Measurements from ENCODE around the gene MFN2. TPM values are rescaled to one million over a fixed set of nuclear protein-coding genes. Genes with fewer than 3 reads are reported as not detected.

Gene MFN2
- total and polyA plus RNA-seq, 2 experiments from 2014 or later, result 15.1 to 40.4 TPM

DNA sequence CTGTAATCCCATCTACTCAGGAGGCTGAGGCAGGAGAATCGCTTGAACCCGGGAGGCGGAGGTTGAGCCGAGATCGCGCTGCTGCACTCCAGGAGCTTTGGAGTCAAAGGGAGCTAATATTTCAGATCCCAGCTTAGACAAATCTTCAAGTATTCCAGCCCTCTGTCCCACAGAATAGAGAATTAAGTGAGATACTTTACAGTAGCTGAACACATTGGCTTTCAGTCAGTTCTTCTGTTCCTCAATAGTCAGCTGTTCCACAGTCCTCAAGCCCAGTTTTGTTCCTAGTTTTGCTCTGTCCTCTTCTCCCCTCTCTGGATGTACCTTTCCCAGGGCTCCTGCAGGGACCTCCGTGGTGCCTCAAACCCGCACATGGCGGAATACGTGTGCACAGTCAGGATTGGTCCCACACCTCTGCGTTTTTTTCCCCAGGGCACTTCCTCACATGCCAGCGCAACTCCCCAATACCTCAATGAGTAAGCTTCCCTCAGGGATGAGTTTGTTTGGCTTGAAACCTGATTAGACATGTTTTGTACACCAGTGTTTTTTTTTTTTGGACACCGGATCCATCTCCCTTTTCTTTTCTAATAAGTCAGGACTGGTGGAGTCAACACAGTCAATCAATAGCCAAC is 1.2 kb downstream of the MFN2 start:
- peaks cover 59% of the 10 kb centered on the region for H3K79me2 ChIP-seq (replicated peaks; ENCODE audit: insufficient read depth)
- peaks cover 17% of the 10 kb centered on the region for H3F3A ChIP-seq (replicated peaks; ENCODE audit: low read depth)
- ATAC-seq, result no peak
- H3K36me3 ChIP-seq (ENCODE audit: insufficient read depth), result 0 out of 2 replicates have a peak, but pooled peaks cover 4% of the 10 kb centered on the region
- H3K4me2 ChIP-seq, result peak overlapping the region; percentile 90
- H3K9me2 ChIP-seq (ENCODE audit: insufficient read depth), result no peaks in the 10 kb centered on the region
- H3K4me3 ChIP-seq, result peak overlapping the region; percentile 98
- DNase-seq (ENCODE audit: low spot score), result no peak
- Mint-ChIP-seq H3K27ac (peak overlapping the region; percentile 97; the same call in 1 of the 2 replicates), H3K36me3 (ENCODE audit: low read depth) (peaks cover 47% of the 10 kb centered on the region), H3K4me3 (peak overlapping the region; percentile 99), H3K27me3 (ENCODE audit: insufficient read depth, low read depth, poor library complexity) (peaks cover 16% of the 10 kb centered on the region), H3K4me1 (peaks cover 21% of the 10 kb centered on the region), H3K9me3 (no peaks in the 10 kb centered on the region)
- TF ChIP-seq EZH2phosphoT487 (IDR thresholded peaks at IDR 0.05; ENCODE audit: unreplicated experiment) (no peak), CREB1 (CRISPR knock-in tag; IDR thresholded peaks at IDR 0.05; ENCODE audit: low read depth) (no peak), ZNF331 (CRISPR knock-in tag; IDR thresholded peaks at IDR 0.05; ENCODE audit: low read depth) (no peak), NANOG (IDR thresholded peaks at IDR 0.05; ENCODE audit: borderline replicate concordance) (no peak), JUNB (IDR thresholded peaks at IDR 0.05; ENCODE audit: unreplicated experiment) (no peak), ZNF114 (CRISPR knock-in tag; IDR thresholded peaks at IDR 0.05) (no peak), STAT1 (IDR thresholded peaks at IDR 0.05; ENCODE audit: unreplicated experiment) (no peak), EZH2 (IDR thresholded peaks at IDR 0.05; ENCODE audit: low read depth, unreplicated experiment) (no peak), POLR2AphosphoS5 (IDR thresholded peaks at IDR 0.05; ENCODE audit: low read depth) (no peak)
- TF ChIP-seq, protein P1, sequence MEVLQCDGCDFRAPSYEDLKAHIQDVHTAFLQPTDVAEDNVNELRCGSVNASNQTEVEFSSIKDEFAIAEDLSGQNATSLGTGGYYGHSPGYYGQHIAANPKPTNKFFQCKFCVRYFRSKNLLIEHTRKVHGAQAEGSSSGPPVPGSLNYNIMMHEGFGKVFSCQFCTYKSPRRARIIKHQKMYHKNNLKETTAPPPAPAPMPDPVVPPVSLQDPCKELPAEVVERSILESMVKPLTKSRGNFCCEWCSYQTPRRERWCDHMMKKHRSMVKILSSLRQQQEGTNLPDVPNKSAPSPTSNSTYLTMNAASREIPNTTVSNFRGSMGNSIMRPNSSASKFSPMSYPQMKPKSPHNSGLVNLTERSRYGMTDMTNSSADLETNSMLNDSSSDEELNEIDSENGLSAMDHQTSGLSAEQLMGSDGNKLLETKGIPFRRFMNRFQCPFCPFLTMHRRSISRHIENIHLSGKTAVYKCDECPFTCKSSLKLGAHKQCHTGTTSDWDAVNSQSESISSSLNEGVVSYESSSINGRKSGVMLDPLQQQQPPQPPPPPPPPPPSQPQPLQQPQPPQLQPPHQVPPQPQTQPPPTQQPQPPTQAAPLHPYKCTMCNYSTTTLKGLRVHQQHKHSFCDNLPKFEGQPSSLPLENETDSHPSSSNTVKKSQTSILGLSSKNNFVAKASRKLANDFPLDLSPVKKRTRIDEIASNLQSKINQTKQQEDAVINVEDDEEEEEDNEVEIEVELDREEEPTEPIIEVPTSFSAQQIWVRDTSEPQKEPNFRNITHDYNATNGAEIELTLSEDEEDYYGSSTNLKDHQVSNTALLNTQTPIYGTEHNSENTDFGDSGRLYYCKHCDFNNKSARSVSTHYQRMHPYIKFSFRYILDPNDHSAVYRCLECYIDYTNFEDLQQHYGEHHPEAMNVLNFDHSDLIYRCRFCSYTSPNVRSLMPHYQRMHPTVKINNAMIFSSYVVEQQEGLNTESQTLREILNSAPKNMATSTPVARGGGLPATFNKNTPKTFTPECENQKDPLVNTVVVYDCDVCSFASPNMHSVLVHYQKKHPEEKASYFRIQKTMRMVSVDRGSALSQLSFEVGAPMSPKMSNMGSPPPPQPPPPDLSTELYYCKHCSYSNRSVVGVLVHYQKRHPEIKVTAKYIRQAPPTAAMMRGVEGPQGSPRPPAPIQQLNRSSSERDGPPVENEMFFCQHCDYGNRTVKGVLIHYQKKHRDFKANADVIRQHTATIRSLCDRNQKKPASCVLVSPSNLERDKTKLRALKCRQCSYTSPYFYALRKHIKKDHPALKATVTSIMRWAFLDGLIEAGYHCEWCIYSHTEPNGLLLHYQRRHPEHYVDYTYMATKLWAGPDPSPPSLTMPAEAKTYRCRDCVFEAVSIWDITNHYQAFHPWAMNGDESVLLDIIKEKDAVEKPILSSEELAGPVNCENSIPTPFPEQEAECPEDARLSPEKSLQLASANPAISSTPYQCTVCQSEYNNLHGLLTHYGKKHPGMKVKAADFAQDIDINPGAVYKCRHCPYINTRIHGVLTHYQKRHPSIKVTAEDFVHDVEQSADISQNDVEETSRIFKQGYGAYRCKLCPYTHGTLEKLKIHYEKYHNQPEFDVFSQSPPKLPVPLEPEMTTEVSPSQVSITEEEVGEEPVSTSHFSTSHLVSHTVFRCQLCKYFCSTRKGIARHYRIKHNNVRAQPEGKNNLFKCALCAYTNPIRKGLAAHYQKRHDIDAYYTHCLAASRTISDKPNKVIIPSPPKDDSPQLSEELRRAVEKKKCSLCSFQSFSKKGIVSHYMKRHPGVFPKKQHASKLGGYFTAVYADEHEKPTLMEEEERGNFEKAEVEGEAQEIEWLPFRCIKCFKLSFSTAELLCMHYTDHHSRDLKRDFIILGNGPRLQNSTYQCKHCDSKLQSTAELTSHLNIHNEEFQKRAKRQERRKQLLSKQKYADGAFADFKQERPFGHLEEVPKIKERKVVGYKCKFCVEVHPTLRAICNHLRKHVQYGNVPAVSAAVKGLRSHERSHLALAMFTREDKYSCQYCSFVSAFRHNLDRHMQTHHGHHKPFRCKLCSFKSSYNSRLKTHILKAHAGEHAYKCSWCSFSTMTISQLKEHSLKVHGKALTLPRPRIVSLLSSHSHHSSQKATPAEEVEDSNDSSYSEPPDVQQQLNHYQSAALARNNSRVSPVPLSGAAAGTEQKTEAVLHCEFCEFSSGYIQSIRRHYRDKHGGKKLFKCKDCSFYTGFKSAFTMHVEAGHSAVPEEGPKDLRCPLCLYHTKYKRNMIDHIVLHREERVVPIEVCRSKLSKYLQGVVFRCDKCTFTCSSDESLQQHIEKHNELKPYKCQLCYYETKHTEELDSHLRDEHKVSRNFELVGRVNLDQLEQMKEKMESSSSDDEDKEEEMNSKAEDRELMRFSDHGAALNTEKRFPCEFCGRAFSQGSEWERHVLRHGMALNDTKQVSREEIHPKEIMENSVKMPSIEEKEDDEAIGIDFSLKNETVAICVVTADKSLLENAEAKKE (CRISPR knock-in tag; IDR thresholded peaks at IDR 0.05), result no peak
- TF ChIP-seq, protein P2, sequence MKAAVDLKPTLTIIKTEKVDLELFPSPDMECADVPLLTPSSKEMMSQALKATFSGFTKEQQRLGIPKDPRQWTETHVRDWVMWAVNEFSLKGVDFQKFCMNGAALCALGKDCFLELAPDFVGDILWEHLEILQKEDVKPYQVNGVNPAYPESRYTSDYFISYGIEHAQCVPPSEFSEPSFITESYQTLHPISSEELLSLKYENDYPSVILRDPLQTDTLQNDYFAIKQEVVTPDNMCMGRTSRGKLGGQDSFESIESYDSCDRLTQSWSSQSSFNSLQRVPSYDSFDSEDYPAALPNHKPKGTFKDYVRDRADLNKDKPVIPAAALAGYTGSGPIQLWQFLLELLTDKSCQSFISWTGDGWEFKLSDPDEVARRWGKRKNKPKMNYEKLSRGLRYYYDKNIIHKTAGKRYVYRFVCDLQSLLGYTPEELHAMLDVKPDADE (IDR thresholded peaks at IDR 0.05), result no peak
- TF ChIP-seq, protein P3, sequence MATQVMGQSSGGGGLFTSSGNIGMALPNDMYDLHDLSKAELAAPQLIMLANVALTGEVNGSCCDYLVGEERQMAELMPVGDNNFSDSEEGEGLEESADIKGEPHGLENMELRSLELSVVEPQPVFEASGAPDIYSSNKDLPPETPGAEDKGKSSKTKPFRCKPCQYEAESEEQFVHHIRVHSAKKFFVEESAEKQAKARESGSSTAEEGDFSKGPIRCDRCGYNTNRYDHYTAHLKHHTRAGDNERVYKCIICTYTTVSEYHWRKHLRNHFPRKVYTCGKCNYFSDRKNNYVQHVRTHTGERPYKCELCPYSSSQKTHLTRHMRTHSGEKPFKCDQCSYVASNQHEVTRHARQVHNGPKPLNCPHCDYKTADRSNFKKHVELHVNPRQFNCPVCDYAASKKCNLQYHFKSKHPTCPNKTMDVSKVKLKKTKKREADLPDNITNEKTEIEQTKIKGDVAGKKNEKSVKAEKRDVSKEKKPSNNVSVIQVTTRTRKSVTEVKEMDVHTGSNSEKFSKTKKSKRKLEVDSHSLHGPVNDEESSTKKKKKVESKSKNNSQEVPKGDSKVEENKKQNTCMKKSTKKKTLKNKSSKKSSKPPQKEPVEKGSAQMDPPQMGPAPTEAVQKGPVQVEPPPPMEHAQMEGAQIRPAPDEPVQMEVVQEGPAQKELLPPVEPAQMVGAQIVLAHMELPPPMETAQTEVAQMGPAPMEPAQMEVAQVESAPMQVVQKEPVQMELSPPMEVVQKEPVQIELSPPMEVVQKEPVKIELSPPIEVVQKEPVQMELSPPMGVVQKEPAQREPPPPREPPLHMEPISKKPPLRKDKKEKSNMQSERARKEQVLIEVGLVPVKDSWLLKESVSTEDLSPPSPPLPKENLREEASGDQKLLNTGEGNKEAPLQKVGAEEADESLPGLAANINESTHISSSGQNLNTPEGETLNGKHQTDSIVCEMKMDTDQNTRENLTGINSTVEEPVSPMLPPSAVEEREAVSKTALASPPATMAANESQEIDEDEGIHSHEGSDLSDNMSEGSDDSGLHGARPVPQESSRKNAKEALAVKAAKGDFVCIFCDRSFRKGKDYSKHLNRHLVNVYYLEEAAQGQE (IDR thresholded peaks at IDR 0.05; ENCODE audit: unreplicated experiment), result no peak
- TF ChIP-seq, protein P4, sequence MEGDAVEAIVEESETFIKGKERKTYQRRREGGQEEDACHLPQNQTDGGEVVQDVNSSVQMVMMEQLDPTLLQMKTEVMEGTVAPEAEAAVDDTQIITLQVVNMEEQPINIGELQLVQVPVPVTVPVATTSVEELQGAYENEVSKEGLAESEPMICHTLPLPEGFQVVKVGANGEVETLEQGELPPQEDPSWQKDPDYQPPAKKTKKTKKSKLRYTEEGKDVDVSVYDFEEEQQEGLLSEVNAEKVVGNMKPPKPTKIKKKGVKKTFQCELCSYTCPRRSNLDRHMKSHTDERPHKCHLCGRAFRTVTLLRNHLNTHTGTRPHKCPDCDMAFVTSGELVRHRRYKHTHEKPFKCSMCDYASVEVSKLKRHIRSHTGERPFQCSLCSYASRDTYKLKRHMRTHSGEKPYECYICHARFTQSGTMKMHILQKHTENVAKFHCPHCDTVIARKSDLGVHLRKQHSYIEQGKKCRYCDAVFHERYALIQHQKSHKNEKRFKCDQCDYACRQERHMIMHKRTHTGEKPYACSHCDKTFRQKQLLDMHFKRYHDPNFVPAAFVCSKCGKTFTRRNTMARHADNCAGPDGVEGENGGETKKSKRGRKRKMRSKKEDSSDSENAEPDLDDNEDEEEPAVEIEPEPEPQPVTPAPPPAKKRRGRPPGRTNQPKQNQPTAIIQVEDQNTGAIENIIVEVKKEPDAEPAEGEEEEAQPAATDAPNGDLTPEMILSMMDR (conservative IDR thresholded peaks at IDR 0.05; ENCODE audit: low read depth in 2 of 2), result no peak
- H2AFZ ChIP-seq, result no peak overlapping the region
- H3K27me3 ChIP-seq (ENCODE audit: insufficient read depth), result no peaks in the 10 kb centered on the region
- H3K4me1 ChIP-seq (ENCODE audit: insufficient read depth), result peaks cover 13% of the 10 kb centered on the region
- no peak overlapping the region for H3K27ac ChIP-seq (ENCODE audit: low read depth)
- H4K20me1 ChIP-seq (replicated peaks; ENCODE audit: insufficient read depth), result peaks cover 18% of the 10 kb centered on the region
